Endothelial cell of umbilical vein (primary cell): ENCODE results near the gene ART5. TPM values are rescaled to one million over a fixed set of nuclear protein-coding genes. Genes with fewer than 3 reads are reported as not detected.
"Not testable (repeated sequence)": the region's sequence is repeated elsewhere in the genome, so short reads cannot be mapped to it uniquely, and the experiment has no call there.

Experiments used
- BruUV-seq: library from RNA; stranded (reverse); fragments of 400-500 nt; replicated peaks from 2 replicates; lab custom pipeline; 2021; lab: Mats Ljungman, UMichigan
- CTCF ChIA-PET: fragments of 300-600, 350-600 bp; sonication (Branson Sonifier 250); formaldehyde crosslinking; loops from one replicate; lab custom pipeline; 2021; ENCODE audit warnings: antibody characterized with exemption, inconsistent platforms; lab: Charles Lee
- POLR2A ChIA-PET: fragments of 300-600, 350-600 bp; sonication (Branson Sonifier 250); formaldehyde crosslinking; loops from one replicate; lab custom pipeline; 2021; ENCODE audit warnings: antibody characterized with exemption, inconsistent platforms; lab: Charles Lee
- DNase-seq: peaks from one replicate; pipeline ENCODE4 v3.0.0-alpha.2; 2011; ENCODE audit warnings: low read depth, low spot score
- FAIRE-seq: peaks from 2 replicates; lab custom pipeline; 2011; peaks lifted over from hg19 to GRCh38; lab: Jason Lieb, UNC
- H2AFZ ChIP-seq: 2 replicates; pipeline ENCODE4 v1.6.0; 2012; ENCODE audit warnings: low read depth, low read length, control low read depth, inconsistent platforms
- H3K27ac ChIP-seq: 2 replicates; pipeline ENCODE4 v1.5.1; 2011; ENCODE audit warnings: low read depth, mild to moderate bottlenecking, control low read depth, low read length, moderate library complexity; ENCODE audit not compliant: insufficient read depth
- H3K27me3 ChIP-seq, 2 experiments: 2 replicates each; pipeline versions ENCODE4 v1.6.0 to v1.6.1; 2011; ENCODE audit warnings: low read length in 2 of 2, mixed read lengths in 1 of 2; ENCODE audit not compliant: control insufficient read depth in 2 of 2, insufficient read depth in 2 of 2
- H3K36me3 ChIP-seq, 2 experiments: 2 replicates in 1 of 2; 3 replicates in 1 of 2; pipeline ENCODE4 v1.5.1; 2011; ENCODE audit warnings: low read length in 2 of 2, mild to moderate bottlenecking in 1 of 2, moderate library complexity in 1 of 2; ENCODE audit not compliant: control insufficient read depth in 2 of 2, insufficient read depth in 2 of 2; ENCODE audit errors: extremely low read depth in 1 of 2
- H3K4me1 ChIP-seq: 3 replicates; pipeline ENCODE4 v1.5.1; 2011; ENCODE audit warnings: mild to moderate bottlenecking, low read length; ENCODE audit not compliant: control insufficient read depth, insufficient read depth; ENCODE audit errors: extremely low read depth
- H3K4me2 ChIP-seq: 2 replicates; pipeline ENCODE4 v1.6.1; 2011; ENCODE audit warnings: low read length, control low read depth, mixed read lengths; ENCODE audit not compliant: insufficient read depth
- H3K4me3 ChIP-seq, 3 experiments: fragments of 200-600 bp in 1 of 3; sonication (generic), shearing (Covaris generic) in 1 of 3; replicated peaks in 1 of 3; 2 replicates each; pipeline ENCODE4 v1.5.1; 2011 to 2016; ENCODE audit warnings: control low read depth in 3 of 3, low read length in 3 of 3, mild to moderate bottlenecking in 2 of 3, inconsistent platforms in 1 of 3, low read depth in 1 of 3, moderate library complexity in 1 of 3; ENCODE audit not compliant: insufficient read depth in 1 of 3
- H3K79me2 ChIP-seq: 2 replicates; pipeline ENCODE4 v1.6.0; 2012; ENCODE audit warnings: low read length, inconsistent platforms; ENCODE audit not compliant: control insufficient read depth, insufficient read depth
- H3K9ac ChIP-seq: replicated peaks from 2 replicates; pipeline ENCODE3; 2011; ENCODE audit warnings: low read length, control low read depth; ENCODE audit not compliant: insufficient read depth; ENCODE audit errors: extremely low read depth
- H3K9me1 ChIP-seq: replicated peaks from 3 replicates; pipeline ENCODE4 v1.6.0; 2011; ENCODE audit warnings: mild to moderate bottlenecking, low read length; ENCODE audit not compliant: control insufficient read depth, insufficient read depth; ENCODE audit errors: extremely low read depth
- H3K9me3 ChIP-seq: replicated peaks from 2 replicates; pipeline ENCODE4 v1.5.1; 2012; ENCODE audit warnings: low read length, inconsistent platforms; ENCODE audit not compliant: control insufficient read depth, insufficient read depth
- H4K20me1 ChIP-seq: replicated peaks from 2 replicates; pipeline ENCODE3; 2011; ENCODE audit warnings: mild to moderate bottlenecking, low read length; ENCODE audit not compliant: control insufficient read depth, insufficient read depth; ENCODE audit errors: extremely low read depth
- FOS ChIP-seq: IDR thresholded peaks from 2 replicates; pipeline ENCODE4 v1.6.1; 2011; ENCODE audit warnings: mild to moderate bottlenecking, low read length, moderate library complexity, borderline replicate concordance; ENCODE audit not compliant: insufficient read depth
- JUN ChIP-seq: IDR thresholded peaks from 2 replicates; pipeline ENCODE4 v1.6.1; 2011; ENCODE audit warnings: borderline replicate concordance, low read depth; ENCODE audit not compliant: insufficient read length, insufficient read depth
- MAX ChIP-seq: IDR thresholded peaks from 2 replicates; pipeline ENCODE4 v1.6.1; 2011; ENCODE audit not compliant: insufficient read depth, insufficient read length
- MYC ChIP-seq: IDR thresholded peaks from one replicate; pipeline ENCODE4 v1.6.1; 2011; ENCODE audit warnings: mild to moderate bottlenecking, low read depth, low read length
- POLR2AphosphoS5 ChIP-seq: IDR thresholded peaks from 2 replicates; pipeline ENCODE4 v1.6.1; 2012; ENCODE audit warnings: low read depth, mild to moderate bottlenecking, control low read depth, low read length, moderate library complexity; ENCODE audit not compliant: insufficient read depth
- dilution Hi-C: fragments of 300-500 bp; cut with MboI; formaldehyde crosslinking; loops from one replicate; pipeline ENCODE4 v1.15.0; 2019; ENCODE audit warnings: low sequenced_read_pairs; ENCODE audit not compliant: extremely low pct_ligation_motif_present
- intact Hi-C: fragments of 100-400 bp; cut with micrococcal nuclease; formaldehyde crosslinking; loops from one replicate; pipeline ENCODE4 v1.10.0; 2022
- polyA plus RNA-seq, 4 experiments: library from polyadenylated mRNA; depleted of rRNA in 3 of 4; stranded (reverse) in 3 of 4; unstranded in 1 of 4; fragments of >200 nt; gene quantifications; 2 replicates each; pipeline versions ENCODE4 v1.2.1 to v1.2.3, GENCODE V29; 2011 to 2012; ENCODE audit warnings: missing spikeins in 1 of 4
- total RNA-seq: library from RNA; stranded (reverse); gene quantifications from 2 replicates; pipeline ENCODE4 v1.2.3, GENCODE V29; 2021

The ART5 gene
- total and polyA plus RNA-seq, 2 donors (not counting 3 experiments of a cell fraction or from before 2014, with no cell fraction given), result not detected

- FAIRE-seq, BruUV-seq, dilution Hi-C loops: not testable (repeated sequence)
Measured at GRCh38 chr11:3648843-3649242, 7.1 kb upstream of the ART5 start.

GRCh38 chr11:3645552-3645951, 3.8 kb upstream of the ART5 start:
- no peak for FAIRE-seq
- CTCF ChIA-PET, result no interaction called here

More at GRCh38 chr11:3648843-3649242, 7.1 kb upstream of the ART5 start:
- H2AFZ ChIP-seq, H3K4me2 ChIP-seq, H3K79me2 ChIP-seq, H3K9me3 ChIP-seq, H4K20me1 ChIP-seq, H3K27ac ChIP-seq, H3K36me3 ChIP-seq, H3K27me3 ChIP-seq, DNase-seq, H3K4me1 ChIP-seq, CTCF ChIA-PET, H3K9ac ChIP-seq, H3K4me3 ChIP-seq, POLR2A ChIA-PET, H3K9me1 ChIP-seq: not testable (repeated sequence)
- intact Hi-C loops, result loop anchor here (10.0 kb wide), 1 partner anchor 714 kb away; no protein-coding TSS in a partner anchor

More at GRCh38 chr11:3645552-3645951, 3.8 kb upstream of the ART5 start:
- dilution Hi-C loops, result no loop called here
- intact Hi-C loops, result loop anchor here (10.0 kb wide), 1 partner anchor 711 kb away; no protein-coding TSS in a partner anchor
- Histone ChIP-seq H3K79me2 (no peaks in the 10 kb centered on the region), H3K27ac (no peak overlapping the region), H3K4me1 (peaks cover 5% of the 10 kb centered on the region), H3K9me3 (no peaks in the 10 kb centered on the region), H3K27me3 (peaks cover 4% of the 10 kb centered on the region in 2 experiments), H2AFZ (no peak overlapping the region), H3K36me3 (no peaks in the 10 kb centered on the region), H3K9me1 (no peaks in the 10 kb centered on the region), H3K9ac (no peak overlapping the region), H4K20me1 (no peaks in the 10 kb centered on the region), H3K4me3 (no peak overlapping the region), H3K4me2 (no peak overlapping the region)
- BruUV-seq, result no TSS peak
- DNase-seq, result no peak
- TF ChIP-seq JUN (no peak), MYC (no peak), MAX (no peak), POLR2AphosphoS5 (no peak), FOS (no peak)
- POLR2A ChIA-PET, result no interaction called here
